ENCODE measurements around the gene FCHSD2. TPM values are rescaled to one million over a fixed set of nuclear protein-coding genes. Genes with fewer than 3 reads are reported as not detected.

Gene FCHSD2
- total and polyA plus RNA-seq, 2 experiments from 2014 or later: 9.1 to 19.8 TPM

- peaks cover 50% of the 10 kb centered on the region for H3K79me2 ChIP-seq (ENCODE audit: insufficient read depth)
- H3K9me3 ChIP-seq (ENCODE audit: low read depth): no peaks in the 10 kb centered on the region
- H3F3A ChIP-seq (ENCODE audit: insufficient read depth): peaks cover 24% of the 10 kb centered on the region; the same call in 1 of the 2 replicates
- H3K4me2 ChIP-seq (ENCODE audit: unreplicated experiment): peak overlapping the region; percentile 94
- peak overlapping the region; percentile 84 for H2AFZ ChIP-seq
- peak overlapping the region; percentile 57 for H3K27ac ChIP-seq
- peak overlapping the region; percentile 86 for H3K9ac ChIP-seq
- peaks cover 14% of the 10 kb centered on the region for H3K4me1 ChIP-seq (ENCODE audit: insufficient read depth)
- DNase-seq: peak; percentile 76
- no peaks in the 10 kb centered on the region for H3K9me2 ChIP-seq (ENCODE audit: insufficient read depth)
- peak overlapping the region; percentile 93 for H3K4me3 ChIP-seq
- no peaks in the 10 kb centered on the region for H3K36me3 ChIP-seq (ENCODE audit: low read depth)
- in situ Hi-C loops (cut with MboI): no loop called here
- WGBS, 2 experiments (ENCODE audit: low coverage in 1 of 2, low lambda C conversion rate in 2 of 2, missing lambda C conversion rate in 2 of 2): 0 to 2% methylated on average over 60 to 69 of the region's 71 CpGs
- TF ChIP-seq EZH2phosphoT487 (IDR thresholded peaks at IDR 0.05; ENCODE audit: insufficient read depth, low read depth): no peak
- no peak for TF ChIP-seq EZH2 (IDR thresholded peaks at IDR 0.05; ENCODE audit: insufficient read depth, poor library complexity, severe bottlenecking)
- no peaks in the 10 kb centered on the region for H3K27me3 ChIP-seq (replicated peaks; ENCODE audit: insufficient read depth)
- H4K20me1 ChIP-seq (ENCODE audit: insufficient read depth): no peaks in the 10 kb centered on the region
These were observed 600 bp downstream of the FCHSD2 start for GRCh38 chr11:73141309-73142127.

- Histone ChIP-seq H3K9me3 (ENCODE audit: low read depth) (no peaks in the 10 kb centered on the region), H3K9ac (peak overlapping the region; percentile 86), H2AFZ (peak overlapping the region; percentile 84), H3K27ac (peak overlapping the region; percentile 57), H3F3A (ENCODE audit: insufficient read depth) (peaks cover 24% of the 10 kb centered on the region; the same call in 1 of the 2 replicates), H3K4me3 (peak overlapping the region; percentile 93), H3K9me2 (ENCODE audit: insufficient read depth) (no peaks in the 10 kb centered on the region), H3K79me2 (ENCODE audit: insufficient read depth) (peaks cover 56% of the 10 kb centered on the region), H3K4me2 (ENCODE audit: unreplicated experiment) (peak overlapping the region; percentile 94), H3K36me3 (ENCODE audit: low read depth) (no peaks in the 10 kb centered on the region), H3K27me3 (replicated peaks; ENCODE audit: insufficient read depth) (no peaks in the 10 kb centered on the region), H3K4me1 (ENCODE audit: insufficient read depth) (peaks cover 14% of the 10 kb centered on the region), H4K20me1 (ENCODE audit: insufficient read depth) (no peaks in the 10 kb centered on the region)
- in situ Hi-C loops (cut with MboI): no loop called here
- TF ChIP-seq EZH2 (IDR thresholded peaks at IDR 0.05; ENCODE audit: insufficient read depth, poor library complexity, severe bottlenecking): no peak
- peak; percentile 58 for DNase-seq
- WGBS, 2 experiments (ENCODE audit: low coverage in 1 of 2, low lambda C conversion rate in 2 of 2, missing lambda C conversion rate in 2 of 2): 1% methylated on average over 15 to 17 of the region's 17 CpGs
These were observed 1.1 kb downstream of the FCHSD2 start for GRCh38 chr11:73141031-73141308.

- H3K9me2 ChIP-seq (ENCODE audit: insufficient read depth): no peaks in the 10 kb centered on the region
- H4K20me1 ChIP-seq (ENCODE audit: insufficient read depth): no peaks in the 10 kb centered on the region
- H3F3A ChIP-seq (ENCODE audit: insufficient read depth): peaks cover 24% of the 10 kb centered on the region; the same call in 1 of the 2 replicates
- 15 to 16% methylated on average over 26 of the region's 26 CpGs for WGBS, 2 experiments (ENCODE audit: low coverage in 1 of 2, low lambda C conversion rate in 2 of 2, missing lambda C conversion rate in 2 of 2)
- peaks cover 14% of the 10 kb centered on the region for H3K4me1 ChIP-seq (ENCODE audit: insufficient read depth)
- H2AFZ ChIP-seq: peak overlapping the region; percentile 84
- TF ChIP-seq EZH2 (IDR thresholded peaks at IDR 0.05; ENCODE audit: insufficient read depth, poor library complexity, severe bottlenecking) (no peak), EZH2phosphoT487 (IDR thresholded peaks at IDR 0.05; ENCODE audit: insufficient read depth, low read depth) (no peak)
- H3K4me3 ChIP-seq: peak overlapping the region; percentile 93
- no peaks in the 10 kb centered on the region for H3K36me3 ChIP-seq (ENCODE audit: low read depth)
- DNase-seq: peak; percentile 63
- H3K27ac ChIP-seq: peak overlapping the region; percentile 57
- peak overlapping the region; percentile 86 for H3K9ac ChIP-seq
- H3K4me2 ChIP-seq (ENCODE audit: unreplicated experiment): peak overlapping the region; percentile 94
- peaks cover 61% of the 10 kb centered on the region for H3K79me2 ChIP-seq (ENCODE audit: insufficient read depth)
- H3K27me3 ChIP-seq (replicated peaks; ENCODE audit: insufficient read depth): no peaks in the 10 kb centered on the region
- in situ Hi-C loops (cut with MboI): no loop called here
- H3K9me3 ChIP-seq (ENCODE audit: low read depth): no peaks in the 10 kb centered on the region
These were observed 1.7 kb downstream of the FCHSD2 start for GRCh38 chr11:73140213-73141030.

- no peaks in the 10 kb centered on the region for H3K9me3 ChIP-seq (ENCODE audit: low read depth)
- peaks cover 24% of the 10 kb centered on the region; the same call in 1 of the 2 replicates for H3F3A ChIP-seq (ENCODE audit: insufficient read depth)
- in situ Hi-C loops (cut with MboI): no loop called here
- no peaks in the 10 kb centered on the region for H3K27me3 ChIP-seq (replicated peaks; ENCODE audit: insufficient read depth)
- H3K27ac ChIP-seq: peak overlapping the region; percentile 57
- TF ChIP-seq EZH2 (IDR thresholded peaks at IDR 0.05; ENCODE audit: insufficient read depth, poor library complexity, severe bottlenecking) (no peak), EZH2phosphoT487 (IDR thresholded peaks at IDR 0.05; ENCODE audit: insufficient read depth, low read depth) (no peak)
- DNase-seq: peak; percentile 40
- peaks cover 69% of the 10 kb centered on the region for H3K79me2 ChIP-seq (ENCODE audit: insufficient read depth)
- H3K9ac ChIP-seq: peak overlapping the region; percentile 86
- peak overlapping the region; percentile 93 for H3K4me3 ChIP-seq
- H3K36me3 ChIP-seq (ENCODE audit: low read depth): no peaks in the 10 kb centered on the region
- no peak overlapping the region for H2AFZ ChIP-seq
- H3K4me2 ChIP-seq (ENCODE audit: unreplicated experiment): peak overlapping the region; percentile 94
- H4K20me1 ChIP-seq (ENCODE audit: insufficient read depth): no peaks in the 10 kb centered on the region
- 74 to 78% methylated on average over 2 of the region's 2 CpGs for WGBS, 2 experiments (ENCODE audit: low coverage in 1 of 2, low lambda C conversion rate in 2 of 2, missing lambda C conversion rate in 2 of 2)
- no peaks in the 10 kb centered on the region for H3K9me2 ChIP-seq (ENCODE audit: insufficient read depth)
- peaks cover 14% of the 10 kb centered on the region for H3K4me1 ChIP-seq (ENCODE audit: insufficient read depth)
These were observed 2.5 kb downstream of the FCHSD2 start for GRCh38 chr11:73139476-73140198.

All from GM23248 (cell line).